Type B pancreatic cell (in vitro differentiated cells): Measurements from ENCODE around the gene PAFAH1B1. TPM values are rescaled to one million over a fixed set of nuclear protein-coding genes. Genes with fewer than 3 reads are reported as not detected.
A peak's percentile ranks its signal among the peaks of the same experiment; 100 is the strongest.

Experiments
- DNase-seq: peaks from one replicate; pipeline ENCODE4 v3.0.0; 2021; ENCODE audit warnings: mixed read lengths; ENCODE audit not compliant: unreplicated experiment; ENCODE audit errors: extremely low spot score
- H3K27ac Mint-ChIP-seq: 2 replicates; pipeline ENCODE4 v1.8.0; 2021; ENCODE audit warnings: mild to moderate bottlenecking, mixed read lengths
- H3K27me3 Mint-ChIP-seq: 2 replicates; pipeline ENCODE4 v1.8.0; 2021; ENCODE audit warnings: mixed read lengths
- H3K36me3 Mint-ChIP-seq: 2 replicates; pipeline ENCODE4 v1.8.0; 2021; ENCODE audit warnings: mixed read lengths
- H3K4me1 Mint-ChIP-seq: one replicate; pipeline ENCODE4 v1.8.0; 2021; ENCODE audit warnings: mixed read lengths; ENCODE audit not compliant: unreplicated experiment
- H3K4me3 Mint-ChIP-seq: 2 replicates; pipeline ENCODE4 v1.8.0; 2021; ENCODE audit warnings: mild to moderate bottlenecking, mixed read lengths
- H3K9me3 Mint-ChIP-seq: 2 replicates; pipeline ENCODE4 v1.8.0; 2021; ENCODE audit warnings: mixed read lengths
- CTCF ChIP-seq: fragments of 200-600 bp; sonication (generic); conservative IDR thresholded peaks from 2 replicates; pipeline ENCODE4 v1.5.0; 2021; ENCODE audit warnings: antibody characterized with exemption, mild to moderate bottlenecking
- total RNA-seq: library from RNA; stranded (reverse); gene quantifications from 2 replicates; pipeline ENCODE4 v1.2.1, GENCODE V29; 2021; ENCODE audit warnings: low replicate concordance

Gene PAFAH1B1
- total RNA-seq, 1 donor from 2014 or later, result 126 TPM

DNA sequence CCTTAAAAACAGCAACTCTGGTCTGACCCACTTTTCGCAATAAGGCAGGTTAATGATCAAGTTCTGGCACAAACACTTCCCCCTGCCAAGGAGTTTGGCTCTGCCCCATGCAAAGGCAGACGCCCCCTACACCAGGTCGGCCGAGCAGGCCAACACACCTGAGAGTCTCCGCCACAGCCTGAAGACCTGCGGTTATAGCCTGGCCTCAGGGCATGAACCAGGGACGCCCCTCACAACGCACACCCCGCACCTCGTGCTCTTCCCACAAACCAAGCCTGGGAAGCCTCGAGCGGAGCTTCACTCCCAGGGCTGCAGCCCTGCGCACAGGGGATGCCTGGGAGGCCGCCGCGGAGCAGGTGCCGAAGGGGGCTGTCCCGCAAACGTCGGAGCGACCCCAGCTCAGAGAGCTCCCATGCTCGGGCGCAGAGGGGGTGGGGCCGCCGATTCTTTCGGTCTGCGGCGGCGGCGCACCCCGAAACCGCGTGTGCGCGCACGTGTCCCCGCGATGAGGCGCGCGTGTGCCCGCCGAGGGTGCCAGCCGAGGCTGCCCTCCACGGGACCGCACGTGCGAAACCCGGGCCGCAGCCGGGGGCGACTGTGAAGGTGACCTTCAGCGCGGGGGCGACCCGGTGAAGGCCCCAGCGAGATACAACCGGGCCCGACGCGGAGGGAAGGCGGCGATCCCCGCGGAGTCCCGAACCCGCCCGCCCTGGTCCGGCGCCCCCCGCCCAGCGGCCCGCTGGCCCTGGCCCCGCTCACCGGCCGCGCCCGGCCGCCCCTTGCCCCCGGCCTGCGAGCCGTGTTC, 117.6 kb downstream of the PAFAH1B1 start:
- DNase-seq, result no peak
- Mint-ChIP-seq H3K9me3 (no peaks in the 10 kb centered on the region), H3K4me1 (peaks cover 22% of the 10 kb centered on the region), H3K27ac (peak overlapping the region; percentile 90), H3K36me3 (no peaks in the 10 kb centered on the region), H3K27me3 (no peaks in the 10 kb centered on the region), H3K4me3 (peak overlapping the region; percentile 91)
- no peak for TF ChIP-seq CTCF

- no peaks in the 10 kb centered on the region for H3K36me3 Mint-ChIP-seq
- peak; percentile 93 for DNase-seq
- TF ChIP-seq CTCF, result no peak
- H3K4me1 Mint-ChIP-seq, result peaks cover 22% of the 10 kb centered on the region
- H3K9me3 Mint-ChIP-seq, result no peaks in the 10 kb centered on the region
- peak within 1 kb of the TSS; percentile 91 for H3K4me3 Mint-ChIP-seq
- H3K27me3 Mint-ChIP-seq, result no peaks in the 10 kb centered on the region
- peak within 1 kb of the TSS; percentile 90 for H3K27ac Mint-ChIP-seq
These were observed 118.3 kb downstream of the PAFAH1B1 start, which contains the start of gene CLUH for GRCh38 chr17:2711608-2712299. CLUH (minus strand) TSS chr17:2711764; CDS start chr17:2711661, 103 bp downstream.

DNA sequence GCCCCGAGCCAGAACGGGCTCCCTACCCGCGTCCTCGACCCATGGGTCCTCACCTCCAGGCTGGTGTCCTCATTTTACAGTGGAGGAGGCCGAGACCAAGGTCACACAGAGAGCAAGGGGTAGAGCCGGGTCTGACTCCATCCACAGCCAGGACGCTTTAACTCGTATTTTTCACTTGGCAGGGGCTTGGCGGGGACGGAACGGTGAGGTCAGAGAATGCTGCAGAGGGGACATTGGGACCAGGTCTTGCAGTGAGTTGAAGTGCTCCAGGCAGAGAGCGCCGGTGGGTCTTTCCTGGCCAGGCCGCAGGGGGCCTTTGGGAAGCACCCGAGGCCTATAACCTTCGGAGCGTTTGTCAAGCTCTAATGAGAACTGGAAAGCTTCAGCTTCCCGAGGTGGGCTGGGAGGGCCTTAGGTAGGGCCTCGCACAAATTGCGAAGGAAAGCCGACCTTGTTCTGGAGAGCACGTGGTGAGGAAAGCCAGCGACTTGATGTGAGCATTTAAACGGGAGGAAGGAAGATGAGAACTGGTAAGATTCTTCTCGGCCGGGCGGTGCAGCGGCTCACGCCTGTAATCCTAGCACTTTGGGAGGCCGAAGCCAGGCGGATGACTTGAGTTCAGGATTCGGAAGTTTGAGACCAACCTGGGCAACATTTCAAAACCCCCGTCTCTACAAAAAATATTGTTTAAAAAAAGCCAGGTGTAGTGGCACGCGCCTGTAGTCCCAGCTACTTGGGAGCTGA, 119.0 kb downstream of the PAFAH1B1 start:
- Mint-ChIP-seq H3K4me1 (peaks cover 22% of the 10 kb centered on the region), H3K36me3 (no peaks in the 10 kb centered on the region), H3K4me3 (peak overlapping the region; percentile 88), H3K27me3 (no peaks in the 10 kb centered on the region), H3K27ac (peak overlapping the region; percentile 67), H3K9me3 (no peaks in the 10 kb centered on the region)
- no peak for TF ChIP-seq CTCF
- DNase-seq, result no peak

- DNase-seq, result no peak
- H3K27me3 Mint-ChIP-seq, result no peaks in the 10 kb centered on the region
- no peak for TF ChIP-seq CTCF
- H3K9me3 Mint-ChIP-seq, result no peaks in the 10 kb centered on the region
- peak overlapping the region; percentile 59 for H3K4me3 Mint-ChIP-seq
- no peaks in the 10 kb centered on the region for H3K36me3 Mint-ChIP-seq
- no peak overlapping the region for H3K27ac Mint-ChIP-seq
- peaks cover 19% of the 10 kb centered on the region for H3K4me1 Mint-ChIP-seq
These were observed 120.4 kb downstream of the PAFAH1B1 start for GRCh38 chr17:2713881-2714280.

GRCh38 chr17:2716649-2717048, 123.2 kb downstream of the PAFAH1B1 start:
- no peak overlapping the region for H3K27ac Mint-ChIP-seq
- no peak for TF ChIP-seq CTCF
- DNase-seq, result no peak
- peaks cover 7% of the 10 kb centered on the region for H3K4me1 Mint-ChIP-seq
- H3K36me3 Mint-ChIP-seq, result no peaks in the 10 kb centered on the region
- H3K27me3 Mint-ChIP-seq, result peaks cover 2% of the 10 kb centered on the region
- no peaks in the 10 kb centered on the region for H3K9me3 Mint-ChIP-seq
- no peak overlapping the region for H3K4me3 Mint-ChIP-seq
